IMR-90 (cell line): ENCODE results near the gene TBC1D22B.

Source experiments
- CHD1 ChIP-seq: IDR thresholded peaks from 2 replicates; pipeline ENCODE4 v1.6.1; 2012; ENCODE audit warnings: low read depth, low read length, improper control_type of control experiment
- CTCF ChIP-seq: conservative IDR thresholded peaks from 2 replicates; pipeline ENCODE4 v1.5.1; 2012; ENCODE audit warnings: mild to moderate bottlenecking, low read depth, low read length, improper control_type of control experiment
- FOS ChIP-seq: fragments of 150-350 bp; IDR thresholded peaks from 2 replicates; pipeline ENCODE4 v1.6.1; 2016; ENCODE audit warnings: low read depth, low read length
- NFE2L2 ChIP-seq: fragments of 150-350 bp; IDR thresholded peaks from 2 replicates; pipeline ENCODE4 v1.6.1; 2016; ENCODE audit warnings: low read depth, mild to moderate bottlenecking, low read length
- POLR2A ChIP-seq: IDR thresholded peaks from 2 replicates; pipeline ENCODE4 v1.6.1; 2012; ENCODE audit warnings: mild to moderate bottlenecking, low read depth, low read length

- TF ChIP-seq CTCF (no peak), POLR2A (no peak), FOS (no peak), NFE2L2 (no peak), CHD1 (no peak)
These were observed 2.5 kb downstream of the TBC1D22B start for GRCh38 chr6:37260040-37260439.
